ENCODE results near the gene MINDY4B. TPM values are rescaled to one million over a fixed set of nuclear protein-coding genes. Genes with fewer than 3 reads are reported as not detected.

The MINDY4B gene
- total RNA-seq, 1 donor from 2014 or later: not detected

DNA sequence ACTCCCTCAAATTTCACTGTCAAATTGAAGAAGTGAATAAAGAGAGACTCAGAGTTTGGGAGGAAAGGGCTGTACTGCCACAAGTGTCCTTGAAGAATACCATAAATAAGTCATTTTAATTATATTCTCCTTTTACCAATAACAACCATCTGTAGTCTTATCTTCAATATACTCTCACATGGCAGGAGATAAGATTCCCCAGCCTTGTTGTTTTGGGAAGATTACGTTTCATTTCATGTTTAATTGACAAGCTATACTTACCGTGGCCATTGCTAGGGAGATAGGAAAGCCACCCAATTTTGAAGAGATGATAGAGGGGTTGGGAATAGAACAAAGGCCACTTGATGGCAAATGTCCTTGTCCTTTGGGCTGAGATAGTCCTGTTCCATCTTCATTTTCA is 2.3 kb downstream of the MINDY4B start:
- H3K36me3 ChIP-seq: no peaks in the 10 kb centered on the region
- no peaks in the 10 kb centered on the region for H3K4me1 ChIP-seq
- ATAC-seq: no peak
- H3K4me3 ChIP-seq: no peak overlapping the region
- H3K27me3 ChIP-seq (ENCODE audit: low read depth): no peaks in the 10 kb centered on the region
- no peaks in the 10 kb centered on the region for H3K9me3 ChIP-seq
- intact Hi-C loops (cut with DNase I): no loop called here
- no peak overlapping the region for H3K27ac ChIP-seq
- TF ChIP-seq CTCF (IDR thresholded peaks at IDR 0.05): no peak
- DNase-seq: no peak

DNA sequence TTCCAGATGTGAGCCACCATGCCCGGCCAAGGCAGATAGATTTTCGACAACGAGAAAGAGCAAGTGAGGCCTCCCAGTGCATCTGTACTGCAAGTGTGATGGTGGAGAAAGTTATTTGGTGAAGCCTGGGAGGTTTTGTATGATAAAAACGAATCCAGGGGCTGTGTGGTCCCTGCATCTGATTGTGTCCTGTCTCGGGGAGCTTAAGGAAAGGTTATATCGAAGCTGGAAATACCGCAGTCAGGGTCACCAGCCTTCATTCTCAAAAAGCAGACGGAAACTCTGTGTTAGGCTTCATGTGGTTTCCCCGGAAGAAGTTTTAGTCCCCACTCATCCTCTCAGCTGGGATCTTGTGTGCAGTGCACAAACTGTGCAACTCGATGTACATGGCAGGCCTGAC is 3.4 kb downstream of the MINDY4B start:
- Histone ChIP-seq H3K4me3 (no peak overlapping the region), H3K4me1 (no peaks in the 10 kb centered on the region), H3K36me3 (no peaks in the 10 kb centered on the region), H3K27ac (no peak overlapping the region), H3K27me3 (ENCODE audit: low read depth) (no peaks in the 10 kb centered on the region), H3K9me3 (no peaks in the 10 kb centered on the region)
- ATAC-seq (no peak), DNase-seq (no peak)
- intact Hi-C loops (cut with DNase I): no loop called here
- TF ChIP-seq CTCF (IDR thresholded peaks at IDR 0.05): no peak

GRCh38 chr3:150899141-150899540 is 6.1 kb downstream of the MINDY4B start:
- Histone ChIP-seq H3K4me3 (no peak overlapping the region), H3K36me3 (no peaks in the 10 kb centered on the region), H3K27me3 (ENCODE audit: low read depth) (no peaks in the 10 kb centered on the region), H3K9me3 (no peaks in the 10 kb centered on the region), H3K4me1 (no peaks in the 10 kb centered on the region), H3K27ac (no peak overlapping the region)
- DNase-seq (no peak), ATAC-seq (no peak)
- no peak for TF ChIP-seq CTCF (IDR thresholded peaks at IDR 0.05)
- intact Hi-C loops (cut with DNase I): no loop called here

DNA sequence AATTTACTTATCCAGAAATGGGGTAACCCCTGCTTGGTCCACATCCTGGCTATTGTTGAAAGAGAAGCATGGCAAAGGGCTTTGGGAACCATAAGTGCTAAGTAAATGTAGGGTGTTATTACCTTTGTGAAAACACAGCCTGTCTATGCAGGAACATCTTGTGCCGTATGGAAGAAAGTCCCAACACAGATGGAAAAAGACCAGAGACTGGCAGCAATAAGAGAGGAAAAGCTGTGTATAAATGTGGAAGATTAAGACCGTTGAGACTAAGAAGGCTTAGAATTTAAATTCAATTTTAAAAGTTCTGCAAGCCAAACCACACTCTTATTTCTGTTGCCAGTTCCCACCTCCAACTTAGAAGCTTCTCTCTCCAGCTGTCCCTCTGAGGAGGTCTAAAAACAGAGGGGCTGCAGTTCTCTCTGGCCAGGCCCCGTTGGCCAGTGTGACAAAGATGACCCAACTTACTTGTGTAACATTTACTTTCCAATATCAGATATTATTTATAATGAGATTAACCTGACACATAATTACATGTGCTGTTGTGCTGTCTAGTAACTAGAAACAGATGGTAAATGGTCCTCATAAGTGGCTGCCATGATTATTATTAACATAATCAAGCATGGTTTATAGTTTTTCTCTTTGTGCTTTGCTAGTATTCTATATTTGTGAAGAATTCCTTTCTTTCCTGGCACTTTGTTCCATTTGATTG is 7.0 kb downstream of the MINDY4B start:
- H3K36me3 ChIP-seq: no peaks in the 10 kb centered on the region
- no peaks in the 10 kb centered on the region for H3K4me1 ChIP-seq
- intact Hi-C loops (cut with DNase I): no loop called here
- no peak for TF ChIP-seq CTCF (IDR thresholded peaks at IDR 0.05)
- no peak overlapping the region for H3K4me3 ChIP-seq
- DNase-seq (no peak), ATAC-seq (no peak)
- H3K27ac ChIP-seq: no peak overlapping the region
- H3K9me3 ChIP-seq: no peaks in the 10 kb centered on the region
- H3K27me3 ChIP-seq (ENCODE audit: low read depth): no peaks in the 10 kb centered on the region

- TF ChIP-seq CTCF (IDR thresholded peaks at IDR 0.05): no peak
- Histone ChIP-seq H3K4me1 (no peaks in the 10 kb centered on the region), H3K36me3 (no peaks in the 10 kb centered on the region), H3K27me3 (ENCODE audit: low read depth) (no peaks in the 10 kb centered on the region), H3K9me3 (no peaks in the 10 kb centered on the region), H3K4me3 (no peak overlapping the region), H3K27ac (no peak overlapping the region)
- ATAC-seq (peak; percentile 29 to 41), DNase-seq (no peak)
- intact Hi-C loops (cut with DNase I): no loop called here
Observed at GRCh38 chr3:150897592-150897991, 7.6 kb downstream of the MINDY4B start.

Data from lower lobe of right lung (tissue), 2 donors.